Measurements from ENCODE around the gene C1QTNF7. TPM values are rescaled to one million over a fixed set of nuclear protein-coding genes. Genes with fewer than 3 reads are reported as not detected.

Gene C1QTNF7
- total RNA-seq, 1 experiment from 2014 or later: not detected

DNA sequence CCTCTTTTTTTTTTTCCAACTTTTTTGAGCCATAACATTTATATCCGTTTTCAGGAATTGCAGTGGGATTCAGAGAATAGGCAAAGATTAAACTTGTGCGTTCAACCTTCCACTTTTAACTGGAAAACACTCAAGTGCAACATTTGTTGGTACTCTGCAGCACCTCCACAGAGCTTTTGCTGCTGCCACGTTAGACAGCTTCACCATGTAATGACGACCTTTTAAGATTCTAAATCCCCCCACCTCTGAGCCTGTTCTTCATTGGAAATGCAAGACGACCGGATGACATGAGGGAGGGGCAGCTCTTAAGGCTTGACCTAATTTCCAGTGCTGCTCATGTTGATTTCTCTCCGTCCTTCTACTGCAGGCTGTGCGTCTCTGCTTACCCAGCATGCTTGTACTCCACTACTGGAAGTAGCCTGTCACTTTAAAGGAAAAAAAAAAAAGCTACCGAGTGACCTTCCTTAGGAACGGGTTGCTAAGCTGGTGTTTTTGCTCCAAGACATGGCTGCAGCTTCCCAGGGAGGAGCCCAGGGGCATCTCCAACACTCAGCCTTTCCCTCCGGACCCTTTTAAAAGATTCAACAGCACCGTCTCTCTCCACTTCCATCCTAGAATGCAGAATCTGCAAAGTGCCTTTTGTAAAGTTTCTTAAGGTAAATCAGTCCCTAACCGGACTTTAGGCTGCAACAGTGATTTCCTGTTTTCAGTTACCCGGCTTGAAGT, 41.7 kb downstream of the C1QTNF7 start, which contains the start of gene CC2D2A:
Gene CC2D2A, plus strand, starts transcription at position 481 of the 726 bp plus-strand sequence. CDS start 6,051 bp downstream, outside the sequence.
- Histone ChIP-seq H3K9me3 (ENCODE audit: control insufficient read depth in 1 of 2, insufficient read depth in 1 of 2, low read depth in 1 of 2, low read length in 2 of 2) (no peaks in the 10 kb centered on the region), H4K20me1 (ENCODE audit: insufficient read depth) (no peaks in the 10 kb centered on the region), H3K27ac (ENCODE audit: low read depth, low read length) (no peak within 1 kb of the TSS), H3K4me1 (ENCODE audit: control insufficient read depth in 1 of 2, insufficient read depth in 2 of 2, low read length in 2 of 2) (no peaks in the 10 kb centered on the region), H3K9me2 (ENCODE audit: insufficient read depth) (no peaks in the 10 kb centered on the region), H3K4me3 (replicated peaks in 1 of 2; ENCODE audit: low read depth in 1 of 2, low read length in 2 of 2) (no peak within 1 kb of the TSS), H3K9ac (ENCODE audit: low read length) (no peak within 1 kb of the TSS), H2AFZ (ENCODE audit: low read depth, low read length, poor library complexity, severe bottlenecking) (no peak within 1 kb of the TSS), H3K36me3 (ENCODE audit: control insufficient read depth in 1 of 2, insufficient read depth in 2 of 2, low read length in 2 of 2) (no peaks in the 10 kb centered on the region), H3K4me2 (ENCODE audit: low read length) (no peak within 1 kb of the TSS), H3K27me3 (ENCODE audit: insufficient read depth, low read length) (no peaks in the 10 kb centered on the region), H3K79me2 (ENCODE audit: insufficient read depth, low read length) (no peaks in the 10 kb centered on the region)
- RAD21 ChIA-PET (ENCODE audit: low non-redundant PET in 1 of 2, low total read pairs in 2 of 2, uncharacterized antibody in 2 of 2, unreplicated experiment in 2 of 2): no interaction called here
- intact Hi-C loops (cut with micrococcal nuclease): no loop called here
- no TSS peak for BruUV-seq (replicated peaks)
- no peak; the same call in 1 of the 2 replicates for ATAC-seq
- POLR2A ChIA-PET: interaction anchor here (1.1 kb wide), 1 partner anchor 10 kb away, joined by 4 read pairs; no protein-coding TSS in a partner anchor
- no peak for DNase-seq (ENCODE audit: low read depth, low spot score)
- TF ChIP-seq ATF3 (IDR thresholded peaks at IDR 0.05): no peak
- no peak for TF ChIP-seq ZFX (IDR thresholded peaks at IDR 0.05)
- TF ChIP-seq CEBPB (IDR thresholded peaks at IDR 0.05; ENCODE audit: low read depth): no peak
- no peak for TF ChIP-seq RAD21 (IDR thresholded peaks at IDR 0.05; ENCODE audit: low read depth)
- no peak for TF ChIP-seq CTCF (IDR thresholded peaks at IDR 0.05 in 2 of 3, conservative IDR thresholded peaks at IDR 0.05 in 1 of 3; ENCODE audit: borderline replicate concordance in 1 of 3, insufficient read depth in 1 of 3, low read depth in 2 of 3, low read length in 2 of 3)
- no peak for TF ChIP-seq ZBTB33 (IDR thresholded peaks at IDR 0.05; ENCODE audit: extremely low read depth, insufficient replicate concordance, low read length)
- no peak for TF ChIP-seq EZH2phosphoT487 (IDR thresholded peaks at IDR 0.05; ENCODE audit: borderline replicate concordance)
- TF ChIP-seq SP1 (IDR thresholded peaks at IDR 0.05; ENCODE audit: low read depth): no peak
- TF ChIP-seq SRF (IDR thresholded peaks at IDR 0.05; ENCODE audit: low read depth): no peak
- TF ChIP-seq POLR2AphosphoS5 (IDR thresholded peaks at IDR 0.05; ENCODE audit: low read depth, low read length): no peak
- TF ChIP-seq CBX3 (IDR thresholded peaks at IDR 0.05; ENCODE audit: low read depth): no peak
- TF ChIP-seq YY1 (IDR thresholded peaks at IDR 0.05; ENCODE audit: extremely low read depth, insufficient replicate concordance, low read depth, low read length): no peak
- CTCF ChIA-PET: interaction anchor here (0.6 kb wide), 1 partner anchor 8 kb away, joined by 3 read pairs; no protein-coding TSS in a partner anchor
